HG03442 (cell line): ENCODE data around the gene HMGB3.
"Not testable (repeated sequence)": the region's sequence is repeated elsewhere in the genome, so short reads cannot be mapped to it uniquely, and the experiment has no call there.

Source experiments
- ATAC-seq: cut with Tn5 transposase; IDR thresholded peaks from one replicate; pipeline ENCODE4 v1.9.1; 2021; ENCODE audit warnings: mild to moderate bottlenecking, moderate library complexity; ENCODE audit not compliant: unreplicated experiment

HMGB3 gene

GRCh38 chrX:150975655-150976390 lies 7.3 kb upstream of the HMGB3 start:
- ATAC-seq, result no peak

- ATAC-seq, result no peak
Measured at GRCh38 chrX:150977411-150978162, 5.5 kb upstream of the HMGB3 start.

- ATAC-seq, result no peak
Measured at GRCh38 chrX:150980186-150980585, 2.9 kb upstream of the HMGB3 start.

GRCh38 chrX:150980711-150981110 lies 2.4 kb upstream of the HMGB3 start:
- no peak for ATAC-seq

GRCh38 chrX:150982235-150982787 lies 824 bp upstream of the HMGB3 start:
- ATAC-seq, result no peak

GRCh38 chrX:150983521-150984168 lies 510 bp downstream of the HMGB3 start:
- peak; percentile 20 for ATAC-seq

GRCh38 chrX:150984169-150984824 lies 1.2 kb downstream of the HMGB3 start:
- peak; percentile 4 for ATAC-seq

GRCh38 chrX:150987687-150988086 lies 4.6 kb downstream of the HMGB3 start:
- not testable (repeated sequence) for ATAC-seq

GRCh38 chrX:150989420-150989819 lies 6.3 kb downstream of the HMGB3 start:
- no peak for ATAC-seq

- no peak for ATAC-seq
Measured at GRCh38 chrX:150990910-150991309, 7.8 kb downstream of the HMGB3 start.

GRCh38 chrX:151000861-151001331 lies 17.8 kb downstream of the HMGB3 start:
- ATAC-seq, result no peak

- ATAC-seq, result no peak
Measured at GRCh38 chrX:151004085-151004484, 20.9 kb downstream of the HMGB3 start.

GRCh38 chrX:151006410-151007109 lies 23.4 kb downstream of the HMGB3 start:
- ATAC-seq, result no peak

GRCh38 chrX:151009582-151009981 lies 26.4 kb downstream of the HMGB3 start:
- no peak for ATAC-seq

- ATAC-seq, result no peak
Measured at GRCh38 chrX:151013164-151013743, 30.1 kb downstream of the HMGB3 start.

- ATAC-seq, result no peak
Measured at GRCh38 chrX:151015684-151016083, 32.5 kb downstream of the HMGB3 start.

- ATAC-seq, result no peak
Measured at GRCh38 chrX:151019856-151020255, 36.7 kb downstream of the HMGB3 start.

- peak; percentile 68 for ATAC-seq
Measured at GRCh38 chrX:151030845-151031244, 47.7 kb downstream of the HMGB3 start.

GRCh38 chrX:151031391-151031975 lies 48.3 kb downstream of the HMGB3 start:
- no peak for ATAC-seq
